Glomerular visceral epithelial cell (primary cell): ENCODE measurements around the gene CHIC2.
A peak's percentile ranks its signal among the peaks of the same experiment; 100 is the strongest.

ENCODE experiments used
- DNase-seq: peaks from one replicate; pipeline ENCODE4 v3.0.0-alpha.2; 2016; ENCODE audit errors: extremely low spot score

CHIC2 gene

DNA sequence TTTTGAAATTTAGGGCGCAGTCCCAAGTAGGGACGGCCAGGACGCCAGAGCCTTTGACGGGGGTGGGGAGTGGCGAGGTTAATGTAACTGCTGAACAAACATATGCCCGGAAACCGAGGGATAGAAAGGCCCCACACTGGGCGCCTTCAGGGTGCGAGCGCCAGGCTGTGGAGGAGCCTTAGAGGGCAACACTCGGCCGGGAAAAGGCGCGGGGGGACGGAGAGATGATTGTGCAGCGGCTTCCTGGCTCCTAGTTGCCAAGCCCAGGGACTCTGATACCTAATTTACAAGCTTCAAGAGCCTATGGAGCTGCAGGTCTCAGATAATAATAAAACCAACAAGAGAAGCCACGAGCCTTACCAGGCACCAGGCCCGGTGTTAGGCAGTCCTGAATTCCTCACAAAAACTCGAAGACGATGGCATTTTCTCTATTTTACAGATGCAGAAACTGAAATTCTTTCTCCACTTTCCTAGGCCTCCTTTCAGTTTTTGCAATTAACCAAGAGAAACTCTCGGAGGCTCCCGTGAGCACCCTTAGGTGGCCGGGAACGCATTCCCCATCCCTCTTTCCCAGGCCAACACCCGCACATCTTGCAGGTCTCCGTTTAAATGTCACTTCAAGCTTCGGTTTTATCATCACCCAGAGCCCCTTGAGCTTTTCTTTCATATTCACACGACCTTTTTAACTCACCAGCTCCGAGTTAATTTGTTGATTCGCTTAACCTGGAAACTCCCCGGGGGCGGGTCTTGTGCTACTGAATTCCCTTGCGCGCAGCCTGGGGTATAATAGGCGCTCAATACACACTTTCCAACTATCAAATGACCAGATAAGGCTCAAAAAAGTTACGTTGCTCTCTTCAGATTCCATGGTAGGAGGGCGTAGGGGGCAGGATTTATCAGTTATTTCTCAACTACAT, 29.2 kb upstream of the CHIC2 start:
- DNase-seq: no peak

GRCh38 chr4:54092405-54093323, 28.3 kb upstream of the CHIC2 start:
- no peak for DNase-seq

- DNase-seq: peak; percentile 68
Observed at GRCh38 chr4:54091637-54092404, 27.4 kb upstream of the CHIC2 start.

DNA sequence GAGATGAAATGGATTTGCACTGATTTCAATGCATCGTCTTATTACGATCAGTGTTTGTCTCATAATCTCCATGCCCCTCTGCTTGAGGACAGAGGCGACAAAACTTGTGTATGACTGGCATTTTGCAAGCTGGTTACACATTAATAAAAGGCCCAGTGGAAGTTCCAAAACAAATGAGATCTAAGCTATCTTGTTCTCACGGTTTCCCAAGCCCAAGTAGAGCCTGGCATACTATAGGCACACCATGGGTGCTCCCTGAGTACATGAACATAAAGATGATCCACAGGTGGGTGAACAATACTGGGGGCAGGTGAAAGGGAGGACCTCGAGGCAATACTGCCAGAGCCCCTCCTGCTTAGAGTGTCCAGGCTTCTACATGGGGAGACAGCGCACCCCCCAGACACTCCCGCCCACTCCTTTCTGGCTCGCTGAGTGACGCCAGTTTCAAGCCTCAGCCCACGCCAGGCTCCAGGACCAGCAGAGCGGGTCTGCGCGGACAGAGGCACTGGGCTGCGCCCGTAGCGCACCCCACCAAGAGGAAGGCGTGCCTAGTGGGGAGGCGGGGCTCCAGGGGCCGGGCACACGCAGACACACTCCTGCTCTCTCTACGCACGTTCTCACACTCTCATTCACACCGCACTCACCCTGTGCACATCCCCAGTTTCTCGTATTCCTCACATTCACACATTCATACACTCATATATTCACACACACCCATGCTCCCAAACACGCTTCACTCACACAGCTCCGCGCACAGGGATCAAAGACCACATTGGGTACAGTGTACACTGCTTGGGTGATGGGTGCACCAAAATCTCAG, 26.6 kb upstream of the CHIC2 start:
- no peak for DNase-seq

DNA sequence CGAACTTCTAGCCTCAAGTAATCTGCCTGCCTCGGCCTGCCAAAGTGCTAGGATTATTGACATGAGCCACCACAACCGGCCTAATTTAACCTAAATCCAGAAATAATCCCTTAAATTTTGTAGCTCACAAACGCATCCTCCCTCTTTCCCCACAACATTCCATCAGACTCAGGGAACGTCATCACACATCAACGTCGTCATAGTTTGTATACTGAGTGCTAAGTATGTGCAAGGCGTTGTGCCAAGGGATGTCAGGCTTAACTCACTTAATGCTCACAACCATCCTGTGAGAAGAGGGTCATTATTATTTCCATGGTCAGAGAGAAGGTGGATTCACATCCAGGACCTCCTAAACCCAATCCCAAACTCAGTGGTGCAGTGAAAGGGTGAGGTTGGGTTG, 26.0 kb upstream of the CHIC2 start:
- DNase-seq: no peak

DNA sequence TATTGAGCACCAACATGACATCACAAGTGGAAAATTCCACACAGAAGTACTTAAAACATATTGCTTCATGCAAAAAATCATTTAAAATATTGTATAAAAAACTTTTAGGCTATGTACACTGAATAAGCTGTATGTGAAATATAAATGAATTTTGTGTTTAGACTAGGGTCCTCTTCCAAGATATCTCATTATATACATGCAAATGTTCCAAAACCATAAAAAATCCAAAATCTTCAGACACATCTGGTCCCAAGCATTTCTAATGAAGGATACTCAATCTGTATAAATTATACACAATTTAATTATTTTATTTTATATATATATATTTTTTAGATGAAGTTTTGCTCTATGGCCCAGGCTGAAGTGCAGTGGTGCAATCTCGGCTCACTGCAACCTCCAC, 25.5 kb upstream of the CHIC2 start:
- DNase-seq: no peak

- peak; percentile 86 for DNase-seq
Observed at GRCh38 chr4:54085284-54085683, 20.9 kb upstream of the CHIC2 start.

DNA sequence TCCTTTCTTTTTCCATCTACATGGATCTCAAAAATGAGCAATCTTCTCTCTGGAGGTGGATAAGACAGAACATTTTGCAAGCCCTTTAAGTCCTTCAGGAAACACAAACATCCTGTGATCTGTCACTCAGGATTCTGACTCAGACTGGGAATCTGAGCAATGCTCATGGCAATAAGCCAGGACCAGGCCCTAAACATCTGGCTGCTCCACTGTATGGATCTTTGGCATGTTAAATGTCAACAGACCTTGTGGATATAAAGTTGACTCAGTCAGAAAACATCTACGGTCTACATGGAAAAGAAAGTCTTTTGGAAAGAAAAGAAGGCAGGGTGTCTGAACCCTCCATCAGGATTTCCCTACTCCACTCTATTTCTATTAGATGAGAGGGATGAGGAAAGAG, 17.8 kb upstream of the CHIC2 start:
- DNase-seq: peak; percentile 98

- DNase-seq: peak; percentile 43
Observed at GRCh38 chr4:54077812-54078211, 13.4 kb upstream of the CHIC2 start.

- DNase-seq: no peak
Observed at GRCh38 chr4:54076673-54077072, 12.3 kb upstream of the CHIC2 start.

- no peak for DNase-seq
Observed at GRCh38 chr4:54074381-54074780, 10.0 kb upstream of the CHIC2 start.

DNA sequence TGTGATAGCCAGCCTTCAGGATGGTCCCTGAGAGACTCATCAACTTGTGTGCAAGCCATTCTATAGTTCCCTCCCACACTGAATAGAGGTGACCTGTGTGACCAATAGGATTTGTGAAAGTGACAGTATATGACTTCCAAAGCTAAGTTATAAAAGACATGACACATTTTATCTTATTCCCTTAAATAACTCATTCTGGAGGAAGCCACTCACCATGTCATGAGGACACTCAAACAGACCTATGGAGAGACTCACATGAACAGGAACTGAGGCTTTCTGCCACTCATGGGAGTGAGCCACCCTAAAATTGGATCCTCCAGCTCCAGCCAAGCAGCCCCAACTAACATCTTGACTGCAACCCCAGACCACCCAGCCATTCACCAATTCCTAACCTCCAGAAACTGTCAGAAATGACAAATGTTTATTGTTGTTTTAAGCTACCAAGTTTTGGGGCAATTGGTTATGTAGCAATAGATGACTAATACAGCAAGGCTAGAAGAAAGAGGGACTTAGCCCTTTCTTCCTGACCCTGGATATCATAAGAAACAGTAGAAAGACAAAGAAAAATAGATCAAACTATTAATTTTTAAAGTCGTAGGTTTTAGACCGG, 9.0 kb upstream of the CHIC2 start:
- DNase-seq: no peak

GRCh38 chr4:54067166-54067565, 2.8 kb upstream of the CHIC2 start:
- peak; percentile 61 for DNase-seq

DNA sequence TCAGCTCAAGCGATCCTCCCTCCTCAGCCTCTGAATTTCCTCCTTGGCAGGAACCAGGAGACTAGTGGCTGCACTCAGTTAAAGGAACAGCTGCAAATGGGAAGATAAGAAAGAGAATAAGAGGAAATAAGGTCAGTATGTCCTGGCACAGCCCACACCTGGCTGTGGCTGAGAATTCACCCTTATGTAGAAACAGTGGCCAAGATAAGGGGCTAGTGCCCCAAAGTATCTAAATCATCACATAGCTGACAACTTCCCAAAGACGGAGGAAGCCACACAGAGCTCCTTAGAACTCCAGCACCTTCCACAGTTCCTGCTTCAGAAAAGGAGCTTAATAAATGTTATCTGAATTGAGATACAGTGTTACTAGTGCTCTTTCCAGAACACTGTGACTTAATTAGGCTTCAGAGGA, 2.3 kb upstream of the CHIC2 start:
- no peak for DNase-seq

DNA sequence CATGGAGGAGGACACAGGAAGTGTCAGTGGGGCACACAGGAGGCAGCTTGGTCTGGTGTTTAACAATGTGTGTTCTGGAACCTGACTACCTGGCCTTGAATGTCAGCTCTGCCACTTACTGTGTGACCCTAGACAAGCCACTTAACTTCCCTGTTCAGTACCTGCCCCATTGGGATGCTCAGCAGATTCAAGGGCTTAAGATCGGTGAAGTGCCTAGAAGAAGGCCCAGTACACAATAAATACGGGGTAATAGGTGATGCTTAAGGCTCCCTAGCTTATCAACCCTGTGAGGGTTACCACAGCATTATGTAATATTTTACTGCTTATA, 1.6 kb upstream of the CHIC2 start:
- no peak for DNase-seq

DNA sequence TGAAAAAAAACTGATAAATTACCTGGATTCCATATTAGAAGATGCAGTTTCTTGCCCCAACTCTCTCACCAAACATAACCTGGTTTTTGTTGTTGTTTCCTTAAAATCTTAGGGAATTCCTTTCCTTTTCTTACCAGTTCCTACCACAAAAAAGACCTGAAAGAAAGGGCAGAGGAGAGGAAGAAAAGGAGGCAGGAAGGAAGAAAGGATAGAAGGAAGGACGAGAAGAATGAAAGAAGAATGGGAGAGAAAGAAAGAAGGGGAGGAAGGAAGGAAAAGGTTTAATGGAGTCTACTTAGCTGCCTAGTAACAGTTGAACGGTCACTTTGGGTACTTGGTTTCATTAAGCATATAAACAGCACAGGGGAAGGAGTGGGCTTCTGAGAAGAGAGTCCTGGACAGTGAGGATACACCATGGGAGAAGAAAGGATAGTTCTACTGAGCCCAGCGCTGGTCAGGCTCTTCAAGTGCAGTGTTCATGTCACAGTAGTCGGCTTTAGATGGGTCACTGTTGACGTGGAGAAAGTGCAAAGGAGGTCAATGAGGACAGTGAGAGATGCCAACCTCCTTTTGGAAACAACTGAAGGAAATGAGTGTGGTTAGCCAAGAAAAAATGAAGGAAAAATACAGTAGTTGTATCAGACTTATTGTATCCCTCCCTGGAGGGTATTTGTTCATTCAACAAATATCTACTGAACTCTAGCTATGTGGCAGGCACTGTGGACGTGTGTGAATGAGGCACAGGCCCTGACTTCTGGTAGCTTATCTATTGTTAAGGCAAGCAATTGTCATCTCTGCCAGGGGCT, 1.1 kb upstream of the CHIC2 start:
- no peak for DNase-seq

GRCh38 chr4:54063737-54064316, 578 bp downstream of the CHIC2 start:
- peak; percentile 33 for DNase-seq

- no peak for DNase-seq
Observed at GRCh38 chr4:54063229-54063628, 1.2 kb downstream of the CHIC2 start.

DNA sequence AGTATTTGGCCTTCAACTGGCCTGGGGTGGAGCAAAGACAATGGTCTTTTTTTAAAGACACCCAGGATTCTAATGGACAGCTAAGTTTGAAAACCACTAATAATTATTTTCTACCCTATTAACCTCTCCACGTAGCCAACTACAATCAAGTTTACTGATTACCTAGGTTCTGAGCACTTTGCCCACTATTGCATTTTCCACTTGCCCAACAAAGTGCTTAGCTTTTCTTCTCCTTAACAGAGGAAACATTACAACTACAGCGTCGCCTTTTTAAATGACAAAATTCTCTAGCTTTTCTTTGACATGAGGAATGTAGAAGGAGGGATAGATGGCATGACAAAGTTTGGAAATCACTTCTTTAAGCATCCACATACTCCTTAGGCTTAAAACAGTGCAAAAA, 2.0 kb downstream of the CHIC2 start:
- no peak for DNase-seq

DNA sequence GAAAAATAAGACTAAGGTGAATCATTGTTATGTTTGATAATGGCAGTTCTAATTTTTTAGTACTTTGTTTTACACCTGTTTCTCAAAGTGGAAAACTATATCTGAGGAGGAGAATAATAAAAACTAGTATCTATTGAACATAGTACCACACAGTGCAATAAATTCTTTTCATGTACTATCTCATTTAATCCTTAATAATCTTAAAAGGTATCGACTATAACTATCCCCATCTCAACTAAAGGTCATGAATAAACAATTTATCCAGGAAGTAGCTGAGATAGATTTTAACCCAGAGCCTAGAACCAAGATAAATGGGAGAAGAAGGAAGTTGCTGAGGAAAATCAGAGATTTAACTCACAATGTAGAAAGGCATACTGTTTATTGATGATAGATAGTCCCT, 2.5 kb downstream of the CHIC2 start:
- no peak for DNase-seq
